ENCODE measurements around the gene ATG9B.

DNA sequence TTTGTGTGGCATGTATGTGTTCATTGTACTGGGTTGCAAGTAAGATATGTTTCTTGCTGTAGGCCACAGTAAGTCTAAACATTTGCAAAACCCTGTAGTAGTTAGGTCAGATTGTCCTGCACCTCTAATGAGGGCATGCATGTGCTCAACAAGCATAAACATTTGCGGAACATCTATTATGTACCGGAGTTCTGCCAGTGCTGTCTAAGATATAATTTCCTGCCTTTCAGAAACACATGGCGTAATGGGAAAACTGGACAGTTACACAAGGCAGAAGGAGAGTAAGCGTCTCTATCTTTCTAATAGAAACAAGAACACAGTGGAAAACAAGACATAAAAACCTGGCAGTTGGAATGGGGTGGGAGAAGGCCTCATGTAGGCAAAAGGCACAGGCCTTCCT lies 6.7 kb upstream of the ATG9B start:
- TF ChIP-seq, protein P1, sequence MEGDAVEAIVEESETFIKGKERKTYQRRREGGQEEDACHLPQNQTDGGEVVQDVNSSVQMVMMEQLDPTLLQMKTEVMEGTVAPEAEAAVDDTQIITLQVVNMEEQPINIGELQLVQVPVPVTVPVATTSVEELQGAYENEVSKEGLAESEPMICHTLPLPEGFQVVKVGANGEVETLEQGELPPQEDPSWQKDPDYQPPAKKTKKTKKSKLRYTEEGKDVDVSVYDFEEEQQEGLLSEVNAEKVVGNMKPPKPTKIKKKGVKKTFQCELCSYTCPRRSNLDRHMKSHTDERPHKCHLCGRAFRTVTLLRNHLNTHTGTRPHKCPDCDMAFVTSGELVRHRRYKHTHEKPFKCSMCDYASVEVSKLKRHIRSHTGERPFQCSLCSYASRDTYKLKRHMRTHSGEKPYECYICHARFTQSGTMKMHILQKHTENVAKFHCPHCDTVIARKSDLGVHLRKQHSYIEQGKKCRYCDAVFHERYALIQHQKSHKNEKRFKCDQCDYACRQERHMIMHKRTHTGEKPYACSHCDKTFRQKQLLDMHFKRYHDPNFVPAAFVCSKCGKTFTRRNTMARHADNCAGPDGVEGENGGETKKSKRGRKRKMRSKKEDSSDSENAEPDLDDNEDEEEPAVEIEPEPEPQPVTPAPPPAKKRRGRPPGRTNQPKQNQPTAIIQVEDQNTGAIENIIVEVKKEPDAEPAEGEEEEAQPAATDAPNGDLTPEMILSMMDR (conservative IDR thresholded peaks at IDR 0.05) = no peak
- TF ChIP-seq EZH2 (IDR thresholded peaks at IDR 0.05; ENCODE audit: low read depth) = no peak
